ENCODE measurements around the gene THSD7B. TPM values are rescaled to one million over a fixed set of nuclear protein-coding genes. Genes with fewer than 3 reads are reported as not detected.

THSD7B gene
- total and polyA plus RNA-seq, 2 of the 8 experiments (the other 6 are each of a cell fraction or from before 2014, with no cell fraction given) = 0.60 to 2.9 TPM

- H3K9ac ChIP-seq (replicated peaks in 1 of 4; ENCODE audit: extremely low read depth in 1 of 4, low read depth in 3 of 4, low read length in 3 of 4) = no peak overlapping the region
- DNase-seq (ENCODE audit: low read depth in 1 of 2, low spot score in 2 of 2) (no peak), FAIRE-seq (no peak)
- H2BK120ac ChIP-seq (replicated peaks; ENCODE audit: low read depth, low read length) = no peak overlapping the region
- H3K9me3 ChIP-seq (ENCODE audit: insufficient read depth in 2 of 2, low read depth in 1 of 2, low read length in 1 of 2) = no peaks in the 10 kb centered on the region
- no peak overlapping the region for H2AFZ ChIP-seq (ENCODE audit: low read length)
- no peak overlapping the region for H3K4me3 ChIP-seq (ENCODE audit: extremely low read depth in 1 of 4, insufficient read depth in 2 of 4, low read depth in 3 of 4, low read length in 4 of 4)
- H2BK15ac ChIP-seq (ENCODE audit: low read length) = no peak overlapping the region
- no peak overlapping the region for H2BK12ac ChIP-seq (ENCODE audit: low read depth, low read length)
- H3K79me2 ChIP-seq (ENCODE audit: control insufficient read depth in 1 of 2, insufficient read depth in 2 of 2, low read length in 2 of 2) = no peaks in the 10 kb centered on the region
- no peaks in the 10 kb centered on the region for H3K79me1 ChIP-seq (ENCODE audit: low read depth, low read length)
- H4K8ac ChIP-seq (ENCODE audit: extremely low read depth, insufficient read depth, low read length) = no peak overlapping the region
- H3K4ac ChIP-seq (replicated peaks; ENCODE audit: insufficient read length, low read depth, low read length) = no peak overlapping the region
- ChIA-PET POLR2A (ENCODE audit: partially characterized antibody) (no interaction called here), CTCF (ENCODE audit: partially characterized antibody) (interaction anchor here (0.5 to 1.6 kb wide), 4 partner anchors 34 to 936 kb away, joined by 3 to 5 read pairs (median 3); no protein-coding TSS in a partner anchor)
- no peak overlapping the region for H4K91ac ChIP-seq (replicated peaks; ENCODE audit: insufficient read length, low read length)
- no peaks in the 10 kb centered on the region for H3K27me3 ChIP-seq (replicated peaks in 1 of 4; ENCODE audit: control insufficient read depth in 3 of 4, extremely low read depth in 1 of 4, insufficient read depth in 3 of 4, low read length in 3 of 4)
- no peak overlapping the region for H3K14ac ChIP-seq (ENCODE audit: insufficient read length)
- H3K23me2 ChIP-seq (ENCODE audit: low read depth, low read length) = no peaks in the 10 kb centered on the region
- no peak for TF ChIP-seq NANOG (IDR thresholded peaks at IDR 0.05; ENCODE audit: insufficient read depth, low read depth, low read length, poor library complexity, severe bottlenecking)
- no peak for TF ChIP-seq CREB1 (IDR thresholded peaks at IDR 0.05)
- TF ChIP-seq KDM4A (IDR thresholded peaks at IDR 0.05; ENCODE audit: low read depth, low read length, severe bottlenecking) = no peak
- no peak for TF ChIP-seq RBBP5 (IDR thresholded peaks at IDR 0.05; ENCODE audit: borderline replicate concordance, low read depth, low read length)
- no peak for TF ChIP-seq MAFK (IDR thresholded peaks at IDR 0.05; ENCODE audit: low read depth, low read length)
- TF ChIP-seq, protein P1, sequence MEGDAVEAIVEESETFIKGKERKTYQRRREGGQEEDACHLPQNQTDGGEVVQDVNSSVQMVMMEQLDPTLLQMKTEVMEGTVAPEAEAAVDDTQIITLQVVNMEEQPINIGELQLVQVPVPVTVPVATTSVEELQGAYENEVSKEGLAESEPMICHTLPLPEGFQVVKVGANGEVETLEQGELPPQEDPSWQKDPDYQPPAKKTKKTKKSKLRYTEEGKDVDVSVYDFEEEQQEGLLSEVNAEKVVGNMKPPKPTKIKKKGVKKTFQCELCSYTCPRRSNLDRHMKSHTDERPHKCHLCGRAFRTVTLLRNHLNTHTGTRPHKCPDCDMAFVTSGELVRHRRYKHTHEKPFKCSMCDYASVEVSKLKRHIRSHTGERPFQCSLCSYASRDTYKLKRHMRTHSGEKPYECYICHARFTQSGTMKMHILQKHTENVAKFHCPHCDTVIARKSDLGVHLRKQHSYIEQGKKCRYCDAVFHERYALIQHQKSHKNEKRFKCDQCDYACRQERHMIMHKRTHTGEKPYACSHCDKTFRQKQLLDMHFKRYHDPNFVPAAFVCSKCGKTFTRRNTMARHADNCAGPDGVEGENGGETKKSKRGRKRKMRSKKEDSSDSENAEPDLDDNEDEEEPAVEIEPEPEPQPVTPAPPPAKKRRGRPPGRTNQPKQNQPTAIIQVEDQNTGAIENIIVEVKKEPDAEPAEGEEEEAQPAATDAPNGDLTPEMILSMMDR (IDR thresholded peaks at IDR 0.05; ENCODE audit: control extremely low read depth in 1 of 3, insufficient read depth in 1 of 3, low read depth in 1 of 3, low read length in 3 of 3) = no peak
- H3K27ac ChIP-seq (ENCODE audit: low read depth, low read length) = no peak overlapping the region
- H2AK5ac ChIP-seq (ENCODE audit: low read depth, low read length) = no peak overlapping the region
- no peaks in the 10 kb centered on the region for H3K36me3 ChIP-seq (ENCODE audit: control insufficient read depth in 2 of 4, insufficient read depth in 4 of 4, low read length in 3 of 4)
- H2BK20ac ChIP-seq (ENCODE audit: low read length) = no peak overlapping the region
- no peak overlapping the region for H3K23ac ChIP-seq (ENCODE audit: insufficient read length)
- H4K5ac ChIP-seq (ENCODE audit: insufficient read length, low read depth, low read length) = no peak overlapping the region
- H3K4me2 ChIP-seq (ENCODE audit: insufficient read depth in 1 of 2, low read depth in 2 of 2, low read length in 2 of 2) = no peak overlapping the region
- 93% methylated on average over 3 of the region's 3 CpGs; no CpG with 5 or more reads in 1 of the 2 experiments for WGBS, 2 experiments (ENCODE audit: extremely low coverage in 1 of 2, insufficient coverage in 1 of 2, insufficient read length in 1 of 2, insufficient replicate concordance in 2 of 2, low coverage in 1 of 2, low lambda C conversion rate in 2 of 2, missing lambda C conversion rate in 1 of 2)
- no peak overlapping the region for H2BK5ac ChIP-seq (ENCODE audit: low read depth, low read length)
- no peaks in the 10 kb centered on the region for H4K20me1 ChIP-seq (replicated peaks in 1 of 2; ENCODE audit: control insufficient read depth in 1 of 2, insufficient read depth in 2 of 2, low read length in 2 of 2)
- peaks cover 0 to 2% (median 0%) of the 10 kb centered on the region in 4 experiments; a peak in 1 of 7 replicates for H3K4me1 ChIP-seq (replicated peaks in 1 of 4; ENCODE audit: control insufficient read depth in 3 of 4, insufficient read depth in 4 of 4, low read length in 3 of 4)
- H3K56ac ChIP-seq (replicated peaks; ENCODE audit: insufficient read length, low read depth, low read length) = no peak overlapping the region
- no peak overlapping the region for H3K18ac ChIP-seq (ENCODE audit: extremely low read depth, low read length)
These were observed 735.3 kb downstream of the THSD7B start for GRCh38 chr2:137500599-137500998.
